GM10266 (cell line): ENCODE measurements around the gene ACAP3.
A peak's percentile ranks its signal among the peaks of the same experiment; 100 is the strongest.

Experiments used
- DNase-seq: peaks from one replicate; pipeline ENCODE4 v3.0.0; 2012; ENCODE audit errors: extremely low spot score
- TF ChIP-seq, protein P1 (sequence below): IDR thresholded peaks from 2 replicates; pipeline ENCODE4 v1.5.1; 2012; ENCODE audit warnings: mild to moderate bottlenecking, low read depth; ENCODE audit not compliant: control insufficient read depth, insufficient read depth; ENCODE audit errors: missing control alignments

The ACAP3 gene

DNA sequence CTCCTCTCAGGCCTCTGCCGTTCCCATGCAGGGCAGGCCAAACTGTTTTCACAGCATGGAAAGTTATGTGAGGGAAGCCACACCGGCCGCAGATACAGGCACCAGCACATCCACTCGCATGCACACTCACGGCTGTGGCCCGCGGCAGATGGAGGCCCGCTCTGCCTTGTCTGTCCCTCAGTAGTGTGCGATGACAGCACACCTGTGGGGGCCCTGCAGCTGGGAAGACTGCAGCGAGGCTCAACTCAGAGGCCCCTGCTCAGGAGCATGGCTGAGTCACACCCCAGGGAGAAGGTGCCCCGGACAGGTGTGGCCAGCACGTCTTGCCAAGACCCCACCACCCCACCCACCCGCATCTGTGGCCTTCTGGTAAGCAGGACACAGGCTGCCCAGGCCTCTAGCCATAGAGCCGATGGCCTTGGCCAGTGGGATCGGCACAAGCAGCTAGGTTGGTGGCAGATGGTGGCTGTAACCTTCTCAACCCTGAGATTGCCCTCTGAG lies 32.7 kb downstream of the ACAP3 start:
- TF ChIP-seq, protein P1, sequence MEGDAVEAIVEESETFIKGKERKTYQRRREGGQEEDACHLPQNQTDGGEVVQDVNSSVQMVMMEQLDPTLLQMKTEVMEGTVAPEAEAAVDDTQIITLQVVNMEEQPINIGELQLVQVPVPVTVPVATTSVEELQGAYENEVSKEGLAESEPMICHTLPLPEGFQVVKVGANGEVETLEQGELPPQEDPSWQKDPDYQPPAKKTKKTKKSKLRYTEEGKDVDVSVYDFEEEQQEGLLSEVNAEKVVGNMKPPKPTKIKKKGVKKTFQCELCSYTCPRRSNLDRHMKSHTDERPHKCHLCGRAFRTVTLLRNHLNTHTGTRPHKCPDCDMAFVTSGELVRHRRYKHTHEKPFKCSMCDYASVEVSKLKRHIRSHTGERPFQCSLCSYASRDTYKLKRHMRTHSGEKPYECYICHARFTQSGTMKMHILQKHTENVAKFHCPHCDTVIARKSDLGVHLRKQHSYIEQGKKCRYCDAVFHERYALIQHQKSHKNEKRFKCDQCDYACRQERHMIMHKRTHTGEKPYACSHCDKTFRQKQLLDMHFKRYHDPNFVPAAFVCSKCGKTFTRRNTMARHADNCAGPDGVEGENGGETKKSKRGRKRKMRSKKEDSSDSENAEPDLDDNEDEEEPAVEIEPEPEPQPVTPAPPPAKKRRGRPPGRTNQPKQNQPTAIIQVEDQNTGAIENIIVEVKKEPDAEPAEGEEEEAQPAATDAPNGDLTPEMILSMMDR: no peak

DNA sequence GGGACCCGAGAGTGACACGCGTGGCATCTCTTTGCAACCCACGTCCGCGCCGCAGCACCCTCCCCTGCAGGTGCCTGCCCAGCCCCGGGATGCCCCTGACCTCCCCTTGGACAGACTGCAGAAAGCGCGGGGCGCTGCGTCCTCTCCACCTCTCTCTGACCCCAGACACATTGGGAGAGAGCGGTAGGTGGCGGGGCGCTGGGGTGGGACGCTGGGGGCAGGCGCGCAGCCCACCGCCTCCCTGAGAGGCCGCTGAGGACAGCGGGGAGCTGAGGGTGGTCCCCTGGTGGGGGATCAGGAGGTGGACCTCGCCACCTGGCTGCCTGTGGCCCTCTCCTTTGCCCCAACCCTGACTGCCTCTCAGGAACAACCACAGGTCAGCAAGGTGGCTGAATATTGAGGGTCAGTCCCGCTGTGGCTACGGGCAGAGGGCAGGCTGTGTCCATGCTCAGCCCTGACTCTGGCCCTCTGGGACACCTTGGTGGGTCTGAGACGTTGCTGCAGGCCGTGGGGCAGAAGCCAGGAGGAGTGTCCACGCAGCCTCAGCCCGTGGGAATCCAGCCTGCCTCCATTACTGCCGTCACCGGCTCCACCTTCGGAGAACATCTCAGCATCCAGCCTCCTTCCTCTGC lies 33.3 kb downstream of the ACAP3 start:
- DNase-seq: no peak
- TF ChIP-seq, protein P1: no peak

More for the DNA sequence above, 32.7 kb downstream of the ACAP3 start:
- DNase-seq: no peak

DNA sequence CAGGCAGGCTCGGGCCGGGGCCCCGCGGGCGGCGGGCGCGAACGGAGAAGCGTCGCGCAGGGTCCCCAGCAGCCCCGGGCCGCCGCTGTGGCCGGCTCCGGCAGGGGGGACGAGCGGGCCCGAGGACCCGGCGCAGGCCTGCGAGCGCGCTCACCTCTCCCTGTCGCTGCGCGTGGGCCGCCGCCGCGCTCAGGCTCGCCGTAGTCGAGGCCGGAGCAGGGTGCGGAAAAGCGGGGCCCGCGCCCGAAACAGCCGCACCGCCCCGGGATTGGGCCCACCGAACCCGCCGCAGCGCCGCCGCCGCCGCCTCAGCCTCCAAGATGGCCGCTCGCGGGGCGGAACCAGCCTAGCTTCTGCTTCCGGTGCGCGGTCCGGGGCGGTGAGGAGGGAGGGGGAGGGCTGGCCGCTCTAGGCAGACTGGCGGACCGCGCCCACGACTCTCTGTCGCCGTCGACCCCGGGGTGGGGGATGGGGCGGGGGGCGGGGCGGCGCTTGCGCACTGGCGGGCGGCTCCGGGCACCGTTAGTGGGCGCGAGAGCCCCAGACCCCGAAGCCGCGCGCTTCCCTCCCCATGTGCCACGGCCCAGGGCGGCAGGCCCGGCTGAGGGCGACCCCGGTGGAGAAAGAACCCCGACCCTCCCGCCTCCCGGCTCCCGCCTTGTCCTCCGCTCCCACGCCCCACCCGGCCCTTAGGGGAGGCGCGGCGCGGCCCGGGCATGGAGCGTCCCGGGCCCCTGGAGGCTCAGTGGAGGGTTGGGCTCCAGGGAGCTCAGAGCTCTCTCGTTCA lies 34.0 kb downstream of the ACAP3 start, which contains the start of gene UBE2J2:
Gene UBE2J2, minus strand, starts transcription at position 343 of the 787 bp plus-strand sequence. CDS start 5,862 bp downstream, outside the sequence.
- TF ChIP-seq, protein P1: no peak

DNA sequence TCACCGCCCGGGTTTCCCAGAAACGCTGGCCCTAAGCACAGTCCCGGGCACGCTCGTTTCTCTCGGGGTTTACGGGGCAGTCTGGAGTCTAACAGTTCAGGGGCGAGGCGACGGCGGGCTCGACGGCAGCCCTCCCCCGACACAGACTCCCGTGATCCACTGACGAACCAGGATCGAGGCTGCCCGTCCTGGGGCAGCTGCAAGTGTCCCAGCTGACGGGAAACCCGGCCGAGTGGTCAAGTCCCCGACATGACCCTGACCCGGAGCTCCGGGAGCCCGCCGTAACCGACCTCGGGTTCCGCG lies 34.6 kb downstream of the ACAP3 start:
- DNase-seq: no peak
- TF ChIP-seq, protein P1: no peak

More for the DNA sequence above, 34.0 kb downstream of the ACAP3 start, which contains the start of gene UBE2J2:
- peak; percentile 100 for DNase-seq

DNA sequence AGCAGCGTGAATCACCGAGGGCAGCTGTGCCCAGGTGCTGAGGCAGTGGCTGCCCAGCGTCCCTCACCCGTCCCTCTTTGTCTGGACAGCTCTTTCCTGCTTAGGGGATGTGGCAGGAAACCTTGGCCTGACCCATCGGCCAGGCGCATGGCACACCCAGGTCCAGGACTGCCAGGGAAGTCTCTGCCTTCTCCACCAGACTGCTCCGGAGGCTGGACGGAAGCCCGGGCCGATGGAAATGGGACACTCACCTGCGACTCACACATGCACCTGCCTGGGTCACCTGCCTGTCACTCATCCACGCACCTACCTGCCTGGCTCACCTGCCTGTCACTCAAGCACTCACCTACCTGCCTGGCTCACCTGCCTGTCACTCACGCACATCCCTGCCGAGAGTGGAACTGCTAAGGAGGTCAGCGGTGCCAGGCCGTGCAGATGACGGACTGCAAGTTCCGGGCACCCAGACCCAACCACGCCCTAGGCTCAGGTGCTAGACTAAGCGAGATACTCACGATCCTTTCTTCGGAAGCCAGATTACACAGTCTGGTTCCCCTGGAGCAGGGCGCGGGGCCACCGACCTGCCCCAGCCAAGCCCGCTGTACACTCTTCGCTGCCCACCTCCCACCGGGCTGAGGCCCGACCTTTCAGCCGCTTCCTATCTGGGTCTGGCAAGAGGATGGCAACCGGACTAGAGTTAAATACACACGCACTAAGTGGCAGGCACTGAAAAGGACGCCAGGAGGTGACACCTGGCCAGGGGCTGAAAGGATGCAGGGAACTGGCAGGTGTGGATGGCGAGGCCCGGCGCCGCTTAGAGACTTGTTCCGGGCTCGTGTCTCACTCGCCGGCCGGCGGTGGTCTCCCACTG lies 35.2 kb downstream of the ACAP3 start:
- no peak for DNase-seq
- TF ChIP-seq, protein P1: no peak

DNA sequence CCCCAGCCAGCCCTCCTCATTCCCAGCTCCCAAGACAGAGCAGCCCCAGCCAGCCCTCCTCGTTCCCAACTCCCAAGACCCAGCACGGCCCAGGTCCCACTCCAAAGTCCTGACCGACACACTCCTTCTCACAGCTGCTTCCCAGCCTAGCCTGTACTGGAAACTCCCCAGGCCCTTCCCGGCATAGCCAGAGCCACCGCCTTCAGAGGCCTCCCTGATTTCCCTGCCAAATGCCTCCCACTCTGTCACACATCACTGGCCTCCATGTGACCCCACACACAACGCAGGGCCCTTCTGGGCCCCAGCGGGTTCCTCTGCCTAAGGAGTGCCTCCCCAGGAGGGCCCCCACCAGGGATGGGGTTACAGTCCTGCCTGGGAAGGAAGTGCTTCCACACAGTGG lies 36.9 kb downstream of the ACAP3 start:
- no peak for DNase-seq

More for the DNA sequence above, 36.9 kb downstream of the ACAP3 start:
- TF ChIP-seq, protein P1: no peak
